Kidney (tissue), 14 donors: ENCODE measurements around the gene CHST13. TPM values are rescaled to one million over a fixed set of nuclear protein-coding genes. Genes with fewer than 3 reads are reported as not detected.

Source experiments
- DNase-seq, 5 donors: peaks; one replicate each; pipeline ENCODE4 v3.0.0-alpha.2; 2013 to 2020
- FAIRE-seq: peaks from 2 replicates; lab custom pipeline; 2012; peaks lifted over from hg19 to GRCh38; lab: Jason Lieb, UNC
- H3K27ac ChIP-seq, 2 donors: one replicate each; pipeline ENCODE4 v1.7.0; 2013; ENCODE audit warnings: low read depth in 2 of 2, low read length in 2 of 2, inconsistent platforms in 1 of 2
- H3K27me3 ChIP-seq: one replicate; pipeline ENCODE4 v1.7.1; 2013; ENCODE audit warnings: low read length, inconsistent platforms; ENCODE audit not compliant: control insufficient read depth, insufficient read depth
- H3K36me3 ChIP-seq, 3 donors: one replicate each; pipeline versions ENCODE4 v1.7.0 to v1.7.1; 2013; ENCODE audit warnings: low read length in 3 of 3, control low read depth in 1 of 3, inconsistent platforms in 1 of 3; ENCODE audit not compliant: insufficient read depth in 3 of 3, control insufficient read depth in 2 of 3
- H3K4me1 ChIP-seq, 3 donors: one replicate each; pipeline versions ENCODE4 v1.7.0 to v1.7.1; 2013; ENCODE audit warnings: low read length in 3 of 3, inconsistent platforms in 1 of 3, low read depth in 1 of 3; ENCODE audit not compliant: control insufficient read depth in 2 of 3, insufficient read depth in 2 of 3
- H3K4me3 ChIP-seq, 3 donors: one replicate each; pipeline versions ENCODE4 v1.7.0 to v1.8.1; 2013; ENCODE audit warnings: low read length in 3 of 3, control low read depth in 1 of 3, inconsistent platforms in 1 of 3
- H3K9ac ChIP-seq, 3 donors: one replicate each; pipeline versions ENCODE4 v1.7.0 to v1.7.1; 2013; ENCODE audit warnings: low read length in 3 of 3, control low read depth in 1 of 3, inconsistent platforms in 1 of 3
- H3K9me3 ChIP-seq, 3 donors: one replicate each; pipeline versions ENCODE4 v1.7.0 to v1.7.1; 2013; ENCODE audit warnings: low read length in 3 of 3, control low read depth in 1 of 3, inconsistent platforms in 1 of 3; ENCODE audit not compliant: control insufficient read depth in 2 of 3, insufficient read depth in 1 of 3
- intact Hi-C: fragments of 100-400 bp; cut with DNase I; formaldehyde crosslinking; loops from one replicate; pipeline ENCODE4 v1.11.1; 2022
- polyA plus RNA-seq: library from polyadenylated mRNA; stranded (reverse); fragments of 350-450 nt; fragmentation: Illumina TruSeq; extraction: RNeasy Lipid Tissue Mini Kit (QIAGEN cat#74804); gene quantifications from one replicate; pipeline ENCODE4 v1.2.3, GENCODE V29; 2014; ENCODE audit warnings: low read depth, low replicate concordance; ENCODE audit not compliant: insufficient read depth
- total RNA-seq: library from RNA; stranded (reverse); fragmentation: NEBNext Ultra II Directional; extraction: Animal tissue kit (Norgen Biotek cat#: 25700); gene quantifications from one replicate; pipeline ENCODE4 v1.2.1, GENCODE V29; 2021
- TF ChIP-seq, protein P1 (sequence below): IDR thresholded peaks from 3 replicates; pipeline ENCODE4 v1.5.1; 2012; ENCODE audit warnings: mild to moderate bottlenecking, moderate library complexity, borderline replicate concordance; ENCODE audit not compliant: insufficient read depth; ENCODE audit errors: extremely low read depth
- donor health status: control.
- donor health status: control.
- donor health status: control.
- donor health status: control.
- donor health status: control.
- donor health status: DM: yes; HTN: yes; CAD: no.
- donor health status: Normal renal cell carcinoma (clear cell type).

CHST13 gene
- total and polyA plus RNA-seq, 2 donors from 2014 or later, result 3.3 to 7.0 TPM

DNA sequence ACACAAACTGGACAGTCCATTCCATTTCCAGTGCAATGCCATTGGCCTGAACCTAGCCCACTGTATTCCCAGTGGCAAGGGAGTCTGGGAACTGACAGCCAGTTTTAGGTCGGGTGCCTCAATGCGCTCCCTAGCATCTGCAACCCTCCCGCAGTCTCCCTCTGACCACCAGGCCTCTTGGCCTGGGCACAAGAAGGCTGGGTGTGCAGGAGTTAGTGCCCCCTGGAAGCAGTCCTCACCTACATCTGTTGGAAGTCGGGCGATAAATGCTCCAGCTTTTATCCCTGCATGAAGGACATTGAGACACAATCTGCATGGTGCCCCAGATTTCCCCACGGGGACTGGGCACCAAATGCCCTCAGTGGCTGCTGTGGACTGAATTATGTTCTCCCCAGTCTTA is 22.1 kb downstream of the CHST13 start:
- Histone ChIP-seq H3K4me1 (no peaks in the 10 kb centered on the region), H3K27ac (no peak overlapping the region), H3K27me3 (no peaks in the 10 kb centered on the region), H3K36me3 (no peaks in the 10 kb centered on the region), H3K9me3 (no peaks in the 10 kb centered on the region), H3K9ac (no peak overlapping the region), H3K4me3 (no peak overlapping the region)
- DNase-seq (no peak), FAIRE-seq (no peak)
- intact Hi-C loops, result no loop called here
- TF ChIP-seq, protein P1, sequence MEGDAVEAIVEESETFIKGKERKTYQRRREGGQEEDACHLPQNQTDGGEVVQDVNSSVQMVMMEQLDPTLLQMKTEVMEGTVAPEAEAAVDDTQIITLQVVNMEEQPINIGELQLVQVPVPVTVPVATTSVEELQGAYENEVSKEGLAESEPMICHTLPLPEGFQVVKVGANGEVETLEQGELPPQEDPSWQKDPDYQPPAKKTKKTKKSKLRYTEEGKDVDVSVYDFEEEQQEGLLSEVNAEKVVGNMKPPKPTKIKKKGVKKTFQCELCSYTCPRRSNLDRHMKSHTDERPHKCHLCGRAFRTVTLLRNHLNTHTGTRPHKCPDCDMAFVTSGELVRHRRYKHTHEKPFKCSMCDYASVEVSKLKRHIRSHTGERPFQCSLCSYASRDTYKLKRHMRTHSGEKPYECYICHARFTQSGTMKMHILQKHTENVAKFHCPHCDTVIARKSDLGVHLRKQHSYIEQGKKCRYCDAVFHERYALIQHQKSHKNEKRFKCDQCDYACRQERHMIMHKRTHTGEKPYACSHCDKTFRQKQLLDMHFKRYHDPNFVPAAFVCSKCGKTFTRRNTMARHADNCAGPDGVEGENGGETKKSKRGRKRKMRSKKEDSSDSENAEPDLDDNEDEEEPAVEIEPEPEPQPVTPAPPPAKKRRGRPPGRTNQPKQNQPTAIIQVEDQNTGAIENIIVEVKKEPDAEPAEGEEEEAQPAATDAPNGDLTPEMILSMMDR, result no peak

DNA sequence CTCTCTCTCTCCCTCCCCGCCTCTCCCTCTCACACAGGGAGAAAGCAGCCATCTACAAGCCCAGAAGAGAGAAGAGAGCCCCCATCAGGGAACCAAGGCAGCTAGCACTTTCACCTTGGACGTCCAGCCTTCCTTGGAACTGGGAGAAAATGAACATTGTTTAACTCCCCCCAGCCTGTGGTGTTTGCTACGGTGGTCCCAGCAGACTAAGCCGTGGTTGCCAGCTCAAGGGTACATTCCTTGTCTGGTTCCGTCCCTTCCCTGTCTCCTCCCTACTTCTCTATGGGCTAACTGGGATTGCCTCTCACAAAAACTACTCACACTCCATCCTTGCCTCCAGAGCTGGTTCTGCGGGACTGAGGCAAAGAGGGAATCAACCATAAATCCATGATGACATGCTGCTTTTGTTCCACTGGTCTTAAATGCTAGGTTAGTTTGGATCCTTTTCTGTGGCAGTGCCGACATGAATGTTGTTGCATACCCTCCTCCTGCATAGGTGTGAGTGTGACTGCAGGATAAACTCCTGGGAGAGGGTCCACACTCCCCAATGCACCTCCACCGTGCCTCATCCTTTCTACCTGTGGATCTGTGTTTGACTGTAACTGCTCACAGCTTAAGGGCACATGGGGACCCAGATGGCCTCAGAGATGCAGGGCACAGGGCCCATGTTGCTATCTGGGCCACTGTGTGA is 22.7 kb downstream of the CHST13 start:
- peak in 1 of 5 donors; percentile 7 for DNase-seq
- no peaks in the 10 kb centered on the region for H3K36me3 ChIP-seq
- H3K27me3 ChIP-seq, result no peaks in the 10 kb centered on the region
- no peak overlapping the region for H3K4me3 ChIP-seq
- H3K4me1 ChIP-seq, result no peaks in the 10 kb centered on the region
- FAIRE-seq, result no peak
- H3K9ac ChIP-seq, result no peak overlapping the region
- intact Hi-C loops, result no loop called here
- TF ChIP-seq, protein P1, result no peak
- H3K9me3 ChIP-seq, result no peaks in the 10 kb centered on the region
- H3K27ac ChIP-seq, result no peak overlapping the region

- Histone ChIP-seq H3K27me3 (no peaks in the 10 kb centered on the region), H3K9me3 (no peaks in the 10 kb centered on the region), H3K4me3 (no peak overlapping the region), H3K36me3 (no peaks in the 10 kb centered on the region), H3K27ac (no peak overlapping the region), H3K4me1 (no peaks in the 10 kb centered on the region), H3K9ac (no peak overlapping the region)
- FAIRE-seq (no peak), DNase-seq (no peak)
- TF ChIP-seq, protein P1, result no peak
- intact Hi-C loops, result no loop called here
These were observed 23.8 kb downstream of the CHST13 start for GRCh38 chr3:126547721-126548120.
